ENCODE results near the gene KRTAP4-8.
"Not testable (repeated sequence)": the region's sequence is repeated elsewhere in the genome, so short reads cannot be mapped to it uniquely, and the experiment has no call there.

The KRTAP4-8 gene

DNA sequence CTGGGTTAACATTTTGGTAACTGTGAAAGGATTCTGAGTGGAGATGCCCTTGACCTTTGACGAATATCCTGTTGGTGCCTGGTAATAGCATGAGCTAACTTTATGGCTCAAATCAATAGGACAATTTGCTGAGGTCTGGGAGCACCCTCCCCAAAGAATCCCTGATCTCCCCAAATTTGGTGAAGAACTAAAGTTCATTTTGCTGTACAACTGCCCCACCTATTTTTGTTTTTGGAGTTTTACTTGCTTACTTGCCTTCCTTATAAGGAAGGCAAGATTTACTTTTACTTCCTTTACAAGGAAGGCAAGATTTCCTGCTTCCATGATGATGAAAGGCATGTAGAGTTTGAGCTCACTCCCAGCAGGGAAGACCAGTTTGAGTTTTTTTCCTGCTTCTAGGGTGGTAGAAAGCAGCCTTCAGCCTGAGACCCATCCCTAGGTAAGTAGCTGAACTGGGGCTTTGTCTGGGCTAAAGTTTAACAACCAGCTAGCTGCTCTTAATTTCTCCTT, 10.1 kb upstream of the KRTAP4-8 start:
- no peak for DNase-seq

DNA sequence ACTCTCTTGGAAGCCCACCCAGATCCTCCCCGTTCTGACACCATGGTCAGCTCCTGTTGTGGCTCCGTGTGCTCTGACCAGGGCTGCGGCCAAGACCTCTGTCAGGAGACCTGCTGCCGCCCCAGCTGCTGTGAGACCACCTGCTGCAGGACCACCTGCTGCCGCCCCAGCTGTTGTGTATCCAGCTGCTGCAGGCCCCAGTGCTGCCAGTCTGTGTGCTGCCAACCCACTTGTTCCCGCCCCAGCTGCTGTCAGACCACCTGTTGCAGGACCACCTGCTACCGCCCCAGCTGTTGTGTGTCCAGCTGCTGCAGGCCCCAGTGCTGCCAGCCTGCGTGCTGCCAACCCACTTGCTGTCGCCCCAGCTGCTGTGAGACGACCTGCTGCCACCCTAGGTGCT, 7.4 kb upstream of the KRTAP4-8 start, which contains the start of gene KRTAP4-9:
TSS of gene KRTAP4-9 (plus strand) at position 43 of the 400 bp plus-strand sequence. CDS start at position 43, 0 bp downstream.
- DNase-seq = not testable (repeated sequence)

DNA sequence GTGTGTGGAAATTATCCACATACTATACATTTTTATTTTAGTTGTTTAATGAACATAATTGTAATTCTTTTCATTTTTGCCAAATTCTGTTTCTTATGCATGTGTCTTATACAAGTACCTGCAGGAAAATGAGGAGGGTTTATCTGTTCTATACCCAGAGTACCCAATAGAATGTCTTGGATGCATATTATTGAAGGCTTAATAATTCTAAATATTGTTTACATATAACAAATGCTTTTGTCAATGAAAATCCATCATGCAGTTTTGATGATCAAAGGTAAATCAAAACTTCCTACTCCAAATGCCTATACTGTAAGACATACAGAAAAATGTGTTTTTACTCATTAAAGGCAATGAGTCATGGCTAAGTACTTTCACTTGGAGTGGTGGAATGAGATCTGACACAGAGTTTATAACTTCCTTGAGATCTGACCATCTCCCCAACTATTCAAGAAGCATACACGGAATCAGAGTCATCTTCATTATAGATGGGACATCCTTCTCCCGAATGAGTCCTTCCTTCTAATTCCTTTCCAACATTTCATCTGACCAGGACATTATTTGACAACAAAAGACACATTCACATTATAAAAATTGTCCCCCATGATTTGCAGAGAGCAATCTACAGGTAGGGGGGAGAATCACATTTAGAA, 6.6 kb upstream of the KRTAP4-8 start:
- not testable (repeated sequence) for DNase-seq

DNA sequence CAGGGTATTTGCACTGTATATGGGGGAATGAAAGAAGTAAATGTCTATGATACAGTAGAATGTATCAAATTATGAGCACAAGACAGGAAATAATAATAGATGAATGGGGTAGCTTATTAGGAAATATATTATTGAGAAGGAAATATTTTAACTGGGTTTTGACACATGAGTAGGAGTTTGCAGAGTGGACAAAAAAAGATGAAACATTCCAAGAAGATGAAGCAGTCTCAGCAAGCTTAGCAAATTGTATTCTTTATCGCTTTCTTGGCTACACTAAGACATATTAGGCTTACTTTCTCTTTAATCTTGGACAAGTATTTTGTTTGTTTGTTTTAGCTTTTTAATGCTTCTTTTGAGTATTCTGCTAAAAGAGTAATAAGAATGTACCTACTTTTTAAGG, 6.0 kb upstream of the KRTAP4-8 start:
- no peak for DNase-seq

DNA sequence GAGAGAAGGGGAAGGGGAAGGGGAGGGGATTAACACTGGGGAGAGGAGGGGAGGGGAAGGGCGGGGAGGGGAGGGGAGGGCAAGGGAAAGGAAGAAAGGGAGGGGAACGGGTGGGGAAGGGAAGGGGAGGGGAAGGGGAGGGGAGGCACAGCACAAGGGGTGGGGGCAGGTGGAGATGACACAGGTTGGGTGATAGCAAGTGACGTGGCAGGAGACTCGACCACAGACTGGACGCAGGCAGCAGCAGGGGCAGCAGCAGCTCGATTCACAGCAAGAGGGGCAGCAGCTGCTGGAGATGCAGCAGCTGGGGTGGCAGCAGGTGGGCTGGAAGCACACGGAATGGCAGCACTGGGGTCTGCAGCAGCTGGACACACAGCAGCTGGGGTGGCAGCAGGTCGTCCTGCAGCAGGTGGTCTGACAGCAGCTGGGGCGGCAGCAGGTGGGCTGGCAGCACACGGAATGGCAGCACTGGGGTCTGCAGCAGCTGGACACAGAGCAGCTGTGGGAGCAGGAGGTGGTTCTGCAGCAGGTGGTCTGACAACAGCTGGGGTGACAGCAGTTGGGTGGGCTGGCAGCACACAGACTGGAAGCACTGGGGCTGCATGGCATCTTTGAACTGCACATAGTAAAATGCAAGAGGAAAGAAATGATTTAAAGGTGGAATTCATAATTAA, 3.8 kb upstream of the KRTAP4-8 start, which contains the start of gene KRTAP4-16:
TSS of gene KRTAP4-16 (minus strand) at position 624 of the 674 bp plus-strand sequence. CDS start at position 624, 0 bp downstream.
- no peak for DNase-seq

DNA sequence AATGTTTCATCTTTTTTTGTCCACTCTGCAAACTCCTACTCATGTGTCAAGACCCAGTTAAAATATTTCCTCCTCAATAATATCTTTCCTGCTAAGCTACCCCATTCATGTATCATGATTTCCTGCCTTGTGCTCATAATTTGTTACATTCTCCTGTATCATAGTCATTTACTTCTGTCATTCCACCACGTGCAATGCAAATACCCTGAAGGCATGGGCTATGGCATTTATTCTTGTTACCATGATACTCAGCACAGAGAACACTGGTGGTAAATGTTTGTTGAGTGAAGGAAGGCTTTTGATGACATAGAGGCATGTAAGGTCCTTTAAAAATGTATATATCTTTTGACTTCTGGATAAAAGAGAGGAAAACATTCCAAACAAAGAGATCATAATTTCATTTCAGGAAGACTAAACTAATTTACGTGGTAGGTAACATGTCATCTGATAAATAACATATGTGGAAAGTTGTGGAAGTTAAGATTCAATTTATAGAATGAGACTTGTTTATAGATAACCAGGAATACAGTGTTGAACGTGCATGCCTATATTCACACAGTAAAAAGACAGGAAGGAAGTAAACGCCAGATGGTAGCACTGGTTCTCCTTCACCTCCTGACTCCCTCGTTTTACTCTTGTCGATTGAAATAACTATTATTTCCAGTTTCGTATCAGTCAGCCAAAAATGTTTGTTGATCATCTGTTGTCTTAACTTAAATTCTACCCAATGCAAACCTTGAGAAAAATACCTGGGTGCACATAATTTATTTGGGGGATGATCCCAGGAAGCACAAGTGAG, 1.9 kb upstream of the KRTAP4-8 start:
- not testable (repeated sequence) for DNase-seq

DNA sequence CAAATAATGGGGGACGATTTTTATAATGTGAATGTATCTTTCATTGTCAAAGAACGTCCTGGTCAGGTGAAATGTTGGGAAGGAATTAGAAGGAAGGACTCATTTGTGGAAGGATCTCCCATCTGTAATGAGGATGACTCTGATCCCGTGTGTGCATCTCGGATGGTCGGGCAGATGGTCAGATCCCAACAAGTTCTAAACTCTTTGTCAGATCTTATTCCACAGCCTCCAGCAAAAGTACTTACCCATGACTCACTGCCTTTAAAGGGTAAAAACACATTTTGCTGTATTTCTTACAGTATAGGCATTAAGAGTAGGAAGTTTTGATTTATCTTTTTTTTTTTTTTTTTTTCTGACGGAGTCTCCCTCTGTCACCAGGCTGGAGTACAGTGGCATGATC, 539 bp upstream of the KRTAP4-8 start:
- no peak for DNase-seq

DNA sequence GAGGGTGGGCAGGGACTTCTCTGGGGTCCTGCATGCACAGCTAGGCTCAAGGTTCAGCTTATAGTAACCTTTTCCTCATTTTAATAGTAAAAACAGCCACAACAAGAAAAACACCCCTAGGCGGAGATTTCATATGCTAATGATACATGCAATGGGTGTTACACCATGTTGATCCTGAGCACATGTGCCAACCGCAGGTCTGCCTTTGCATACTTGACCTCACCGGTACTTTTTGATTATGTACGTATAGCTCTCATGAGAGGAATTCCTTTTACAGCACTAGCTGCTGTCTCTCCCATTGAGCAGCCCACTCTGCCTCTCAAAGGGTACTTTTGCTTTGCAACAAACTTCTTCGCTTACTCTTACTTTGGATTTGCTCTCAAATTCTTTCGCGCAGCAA, 1.9 kb downstream of the KRTAP4-8 start:
- DNase-seq = no peak

DNA sequence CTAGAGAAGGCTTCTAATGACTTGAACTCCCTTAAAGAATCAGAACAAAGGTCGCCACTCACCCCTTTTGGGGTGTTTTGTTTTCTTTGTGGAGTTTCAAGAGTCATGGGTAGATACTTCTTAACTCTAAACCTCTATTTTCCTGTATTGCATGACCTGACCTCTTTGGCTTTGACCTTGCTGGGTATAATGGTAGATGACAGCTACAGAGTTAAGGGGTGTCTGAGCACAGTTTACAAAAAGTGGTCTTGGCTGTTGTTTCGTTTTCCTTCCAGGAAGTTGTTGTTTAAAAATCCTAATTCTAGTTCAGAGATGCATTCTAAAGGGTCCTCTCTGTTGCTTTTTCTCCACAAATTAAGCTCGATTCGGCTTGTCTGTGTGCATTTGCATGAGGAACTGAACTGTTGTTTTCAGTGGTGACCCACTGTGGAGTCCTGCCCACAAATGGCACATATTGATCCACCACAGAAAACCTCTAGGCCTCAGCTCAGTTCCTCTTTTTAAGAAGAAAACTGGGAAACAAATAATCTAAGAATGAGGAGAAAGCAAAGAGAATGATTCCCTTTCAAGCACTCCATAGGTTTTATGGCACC, 9.1 kb downstream of the KRTAP4-8 start:
- not testable (repeated sequence) for DNase-seq

DNA sequence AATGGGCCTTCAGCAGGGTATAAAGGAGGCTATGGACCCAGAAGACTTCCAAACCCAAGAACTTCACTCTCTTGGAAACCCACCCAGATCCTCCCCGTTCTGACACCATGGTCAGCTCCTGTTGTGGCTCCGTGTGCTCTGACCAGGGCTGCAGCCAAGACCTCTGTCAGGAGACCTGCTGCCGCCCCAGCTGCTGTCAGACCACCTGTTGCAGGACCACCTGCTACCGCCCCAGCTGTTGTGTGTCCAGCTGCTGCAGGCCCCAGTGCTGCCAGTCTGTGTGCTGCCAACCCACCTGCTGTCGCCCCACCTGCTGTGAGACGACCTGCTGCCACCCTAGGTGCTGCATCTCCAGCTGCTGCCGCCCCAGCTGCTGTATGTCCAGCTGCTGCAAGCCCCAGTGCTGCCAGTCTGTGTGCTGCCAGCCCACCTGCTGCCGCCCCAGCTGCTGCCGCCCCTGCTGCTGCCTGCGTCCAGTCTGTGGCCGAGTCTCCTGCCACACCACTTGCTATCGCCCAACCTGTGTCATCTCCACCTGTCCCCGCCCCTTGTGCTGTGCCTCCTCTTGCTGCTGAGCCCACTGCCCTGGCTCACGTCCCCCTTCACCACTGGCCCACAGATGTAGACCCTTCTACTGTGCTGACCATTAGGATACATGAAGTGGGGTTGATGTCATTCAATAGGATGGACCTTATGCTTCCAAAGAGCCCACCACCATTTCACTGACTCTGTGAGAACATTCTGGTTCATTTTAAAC, 13.7 kb downstream of the KRTAP4-8 start, which contains the start of gene KRTAP4-7:
TSS of gene KRTAP4-7 (plus strand) at position 51 of the 757 bp plus-strand sequence. CDS start at position 108, 57 bp downstream.
- not testable (repeated sequence) for DNase-seq

DNA sequence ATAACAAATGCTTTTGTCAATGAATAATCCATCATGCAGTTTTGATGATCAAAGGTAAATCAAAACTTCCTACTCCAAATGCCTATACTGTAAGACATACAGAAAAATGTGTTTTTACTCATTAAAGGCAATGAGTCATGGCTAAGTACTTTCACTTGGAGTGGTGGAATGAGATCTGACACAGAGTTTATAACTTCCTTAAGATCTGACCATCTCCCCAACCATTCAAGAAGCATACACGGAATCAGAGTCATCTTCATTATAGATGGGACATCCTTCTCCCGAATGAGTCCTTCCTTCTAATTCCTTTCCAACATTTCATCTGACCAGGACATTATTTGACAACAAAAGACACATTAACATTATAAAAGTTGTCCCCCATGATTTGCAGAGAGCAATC, 14.5 kb downstream of the KRTAP4-8 start:
- DNase-seq = not testable (repeated sequence)

DNA sequence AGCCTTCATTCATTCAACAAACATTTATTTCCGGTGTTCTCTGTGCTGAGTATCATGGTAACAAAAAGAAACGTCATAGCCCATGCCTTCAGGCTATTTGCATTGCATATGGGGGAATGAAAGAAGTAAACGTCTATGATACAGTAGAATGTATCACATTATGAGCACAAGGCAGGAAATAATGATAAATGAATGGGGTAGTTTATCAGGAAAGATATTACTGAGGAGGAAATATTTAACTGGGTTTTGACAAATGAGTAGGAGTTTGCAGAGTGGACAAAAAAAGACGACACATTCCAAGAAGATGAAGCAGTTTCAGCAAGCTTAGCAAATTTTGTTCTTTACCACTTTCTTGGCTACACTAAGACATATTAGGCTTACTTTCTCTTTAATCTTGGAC, 15.3 kb downstream of the KRTAP4-8 start:
- DNase-seq = no peak

DNA sequence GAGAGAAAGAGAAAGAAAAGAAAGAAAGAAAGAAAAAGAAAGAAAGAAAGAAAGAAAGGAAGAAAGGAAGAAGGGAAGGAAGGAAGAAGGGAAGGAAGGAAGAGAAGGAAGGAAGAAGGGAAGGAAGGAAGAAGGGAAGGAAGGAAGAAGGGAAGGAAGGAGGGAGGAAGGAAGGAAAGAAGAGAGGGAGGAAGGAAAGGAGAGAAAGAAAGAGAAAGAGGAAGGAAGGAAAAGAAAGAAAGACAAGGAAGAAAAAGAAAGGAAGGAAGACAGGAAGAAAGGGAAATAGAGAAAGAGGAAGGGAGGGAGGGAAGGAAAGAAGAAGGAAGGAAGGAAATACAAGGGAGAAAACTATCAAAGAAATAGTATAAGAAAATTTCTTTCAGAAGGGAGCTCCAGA, 21.2 kb downstream of the KRTAP4-8 start:
- no peak for DNase-seq

DNA sequence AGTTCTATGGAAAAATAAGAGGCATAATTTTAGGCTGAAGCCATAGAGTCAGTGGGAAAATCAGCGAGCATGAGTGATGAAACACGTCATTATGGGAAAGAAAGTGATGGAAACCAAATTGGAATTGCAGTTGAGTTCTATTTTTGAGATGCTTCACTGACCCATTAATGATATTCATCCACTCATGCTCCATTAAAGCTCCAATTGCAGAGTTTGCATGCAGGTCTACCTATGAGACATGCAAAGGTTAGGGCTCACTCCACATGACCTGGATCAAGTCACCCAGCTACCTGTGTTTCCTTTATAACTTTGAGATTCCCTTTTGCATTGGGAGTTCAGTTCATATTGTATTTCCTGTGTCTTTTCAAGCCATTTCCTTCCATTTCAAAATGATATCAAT, 24.3 kb downstream of the KRTAP4-8 start:
- DNase-seq = no peak

DNA sequence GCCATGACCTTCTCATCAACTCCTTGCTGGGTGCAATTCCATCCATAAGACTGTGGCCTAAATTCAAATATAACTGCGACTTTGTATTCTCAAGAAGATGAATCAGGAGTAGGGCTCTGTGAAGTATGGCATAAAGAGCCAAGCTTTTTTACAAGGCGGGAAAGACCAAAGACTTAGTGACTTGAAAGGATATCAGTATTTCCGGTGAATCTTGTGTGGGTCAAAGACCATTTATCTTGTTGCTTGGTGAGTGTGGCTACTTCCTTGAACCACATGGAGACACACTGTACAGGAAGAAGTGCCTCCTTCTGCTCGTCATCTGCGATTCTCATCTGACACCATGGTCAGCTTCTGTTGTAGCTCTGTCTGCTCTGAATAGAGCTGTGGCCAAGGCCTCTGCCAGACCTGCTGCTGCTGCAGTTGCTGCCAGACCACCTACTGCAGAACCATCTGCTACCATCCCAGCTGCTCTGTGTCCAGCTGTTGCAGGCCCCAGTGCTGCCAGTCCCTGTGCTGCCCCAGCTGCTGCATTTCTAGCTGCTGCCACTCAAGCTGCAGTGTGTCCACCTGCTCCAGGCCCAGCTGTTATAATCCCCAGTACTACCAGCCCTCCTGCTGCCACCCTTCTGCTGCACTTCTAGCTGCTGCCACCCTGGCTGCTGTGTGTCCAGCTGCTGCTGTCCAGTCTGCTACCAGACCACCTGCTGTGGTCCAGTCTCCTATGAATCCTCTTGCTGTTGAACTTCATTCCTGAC, 26.2 kb downstream of the KRTAP4-8 start:
- no peak for DNase-seq

DNA sequence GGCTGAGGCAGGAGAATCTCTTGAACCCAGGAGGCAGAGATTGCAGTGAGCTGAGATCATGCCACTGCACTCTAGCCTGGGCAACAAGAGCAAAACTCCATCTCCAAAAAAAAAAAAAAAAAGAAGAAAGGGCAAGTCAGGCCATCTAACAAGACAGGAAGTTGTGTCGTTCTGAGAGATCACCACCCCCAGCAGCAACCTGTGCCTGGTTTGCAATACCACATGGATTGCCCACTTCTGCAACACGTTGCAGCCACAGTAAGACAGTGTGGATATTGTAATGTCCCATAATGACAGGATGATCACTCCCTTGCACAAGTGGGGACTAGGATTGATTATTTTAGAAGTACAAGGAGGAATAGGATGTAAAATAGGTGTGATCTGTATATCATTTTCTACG, 28.9 kb downstream of the KRTAP4-8 start:
- DNase-seq = no peak

DNA sequence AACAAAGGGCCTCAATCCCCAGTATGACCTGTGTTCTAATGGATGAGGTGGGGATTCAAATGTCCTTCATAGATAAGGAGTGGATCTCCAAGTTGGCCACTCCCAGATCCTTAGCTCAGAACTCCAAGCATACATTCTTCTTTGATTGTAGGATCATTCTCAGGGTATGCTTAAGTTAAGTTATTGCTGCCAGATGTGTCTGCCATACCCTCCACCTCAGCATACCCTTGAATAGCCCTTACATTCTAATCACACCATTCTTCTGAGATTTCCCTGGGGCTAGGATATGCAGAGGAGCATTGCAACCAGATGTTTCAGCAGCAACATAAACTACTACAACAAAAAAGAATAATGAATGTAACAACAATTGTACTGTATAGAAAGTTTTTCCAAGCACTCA, 30.7 kb downstream of the KRTAP4-8 start:
- DNase-seq = no peak

DNA sequence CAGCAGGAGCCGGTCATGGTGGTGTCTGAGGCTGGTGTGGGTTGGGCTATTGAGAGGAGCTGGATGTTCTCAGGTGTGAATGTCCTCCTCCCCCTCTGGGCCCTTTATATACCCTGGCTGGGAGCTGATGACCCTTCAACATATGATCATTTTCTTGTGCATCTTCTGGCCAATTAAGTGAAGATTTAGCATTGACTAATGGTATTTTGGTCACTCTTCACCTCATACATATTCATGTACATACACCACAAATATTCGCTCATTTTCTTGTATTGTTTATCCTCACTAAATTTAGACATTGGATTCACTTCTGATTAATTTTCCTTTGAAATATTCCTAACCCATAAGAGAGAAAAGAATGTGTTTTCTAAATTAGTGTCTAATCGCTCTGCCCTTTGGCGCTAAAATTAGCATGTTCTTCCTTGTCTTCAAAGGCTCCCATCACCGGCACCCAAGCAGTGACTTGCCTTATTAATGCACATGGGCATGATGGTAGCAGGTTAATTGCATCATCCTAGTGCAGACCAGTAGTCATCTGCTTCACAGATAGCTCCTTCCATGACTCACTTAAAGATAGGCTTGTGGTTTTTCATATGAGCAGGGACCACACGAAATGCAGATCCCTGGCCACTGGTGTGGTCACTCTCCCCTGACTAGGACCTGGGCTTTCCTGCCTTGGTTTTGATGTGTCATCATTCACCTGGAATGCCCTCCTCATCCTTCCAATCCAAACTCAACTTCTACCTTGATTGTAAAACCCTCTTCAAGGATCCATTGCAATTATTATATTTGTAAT, 31.9 kb downstream of the KRTAP4-8 start, which contains the start of gene KRTAP2-4:
TSS of gene KRTAP2-4 (minus strand) at position 51 of the 796 bp plus-strand sequence. CDS start at position 17, 34 bp downstream.
- no peak for DNase-seq

DNA sequence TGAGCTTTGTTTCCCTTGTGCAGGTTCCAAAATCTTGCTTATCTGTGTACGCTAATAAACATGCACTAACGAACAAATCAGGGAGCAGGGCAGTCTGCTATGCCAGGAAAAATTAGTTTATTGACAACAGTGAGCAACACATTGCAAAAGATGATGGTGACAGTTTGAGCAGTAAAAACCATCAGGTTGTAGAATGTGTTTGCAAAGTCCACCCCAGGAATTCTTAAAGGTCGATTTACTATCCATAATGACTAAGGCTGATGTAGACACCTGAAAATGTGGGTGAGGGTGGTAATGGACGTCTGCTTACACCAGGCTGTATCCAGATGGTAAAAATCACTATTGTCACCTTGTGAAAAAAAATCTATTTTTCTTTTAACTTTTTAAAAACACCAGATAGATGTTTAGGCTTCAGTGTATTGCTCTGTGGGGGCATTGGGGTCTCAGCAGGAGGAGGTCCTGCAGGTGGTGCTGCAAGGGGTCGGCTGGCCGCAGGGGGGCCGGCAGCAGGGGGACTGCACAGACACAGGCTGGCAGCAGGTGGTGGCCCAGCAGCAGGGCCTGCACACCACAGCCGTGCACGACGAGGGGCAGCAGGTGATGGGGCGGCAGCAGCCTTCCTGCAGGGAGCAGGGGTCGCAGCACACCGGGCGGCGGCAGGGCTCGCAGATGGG, 32.8 kb downstream of the KRTAP4-8 start:
- DNase-seq = not testable (repeated sequence)

DNA sequence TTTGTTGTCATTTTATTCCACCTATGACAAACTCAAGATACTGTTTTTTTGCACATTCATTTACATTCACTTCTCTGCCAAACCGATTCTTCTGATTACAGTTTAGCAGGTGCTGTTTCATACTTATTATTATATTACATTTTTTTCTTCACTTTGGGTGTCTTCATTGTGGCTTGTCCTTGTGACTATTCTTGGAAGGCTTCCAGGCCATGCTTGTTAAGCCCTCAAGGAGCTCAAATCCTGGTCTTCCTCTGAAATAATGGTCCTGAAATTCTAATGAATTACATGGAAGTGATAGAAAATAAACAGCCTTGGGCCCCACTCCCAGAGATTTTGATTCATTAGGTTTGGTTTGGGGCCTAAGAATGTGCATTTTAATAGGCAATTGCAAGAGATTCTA, 33.6 kb downstream of the KRTAP4-8 start:
- DNase-seq = no peak

All from left hindlimb (tissue), 1 donor.